Loucy (cell line): ENCODE measurements around the gene SLC23A2.

ENCODE experiments used
- CTCF ChIP-seq: fragments of 200-600 bp; sonication (generic); conservative IDR thresholded peaks from 2 replicates; pipeline ENCODE4 v1.5.1; 2014; ENCODE audit warnings: mild to moderate bottlenecking, antibody characterized with exemption, low read length
- EZH2phosphoT487 ChIP-seq: fragments of 200-600 bp; IDR thresholded peaks from 2 replicates; pipeline ENCODE4 v1.6.1; 2018; ENCODE audit warnings: antibody characterized with exemption, mild to moderate bottlenecking, moderate library complexity, borderline replicate concordance

GRCh38 chr20:5030348-5031205 is 29.3 kb upstream of the SLC23A2 start:
- no peak for TF ChIP-seq CTCF
- no peak for TF ChIP-seq EZH2phosphoT487
